Fibroblast of gingiva (primary cell): ENCODE results near the gene SP140.
A peak's percentile ranks its signal among the peaks of the same experiment; 100 is the strongest.
"Not testable (repeated sequence)": the region's sequence is repeated elsewhere in the genome, so short reads cannot be mapped to it uniquely, and the experiment has no call there.

Experiments used
- DNase-seq: peaks from one replicate; pipeline ENCODE4 v3.0.0-alpha.2; 2011; ENCODE audit warnings: low read depth

The SP140 gene

DNA sequence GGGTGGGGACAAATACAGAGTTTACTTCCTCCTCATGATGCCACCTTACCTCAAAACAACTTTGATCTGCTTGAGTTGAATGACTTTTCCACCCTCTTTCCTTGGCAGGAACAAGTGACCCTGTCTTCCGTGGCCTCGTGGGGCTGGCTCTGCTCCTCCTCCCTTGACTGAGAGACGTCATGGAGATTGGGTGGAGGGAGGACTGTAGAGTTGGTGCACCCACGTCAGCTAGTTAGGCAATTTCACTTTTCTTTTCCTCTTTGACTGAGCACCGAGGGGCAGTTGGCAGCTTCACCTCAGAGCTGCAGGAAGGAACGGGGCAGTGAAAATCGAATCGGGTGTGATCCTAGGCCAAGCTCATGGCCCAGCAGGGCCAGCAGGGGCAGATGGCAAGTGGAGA, at the start of gene SP140:
SP140 (plus strand) TSS at position 251 of the 400 bp plus-strand sequence; CDS start at position 360, 109 bp downstream.
- DNase-seq: no peak

DNA sequence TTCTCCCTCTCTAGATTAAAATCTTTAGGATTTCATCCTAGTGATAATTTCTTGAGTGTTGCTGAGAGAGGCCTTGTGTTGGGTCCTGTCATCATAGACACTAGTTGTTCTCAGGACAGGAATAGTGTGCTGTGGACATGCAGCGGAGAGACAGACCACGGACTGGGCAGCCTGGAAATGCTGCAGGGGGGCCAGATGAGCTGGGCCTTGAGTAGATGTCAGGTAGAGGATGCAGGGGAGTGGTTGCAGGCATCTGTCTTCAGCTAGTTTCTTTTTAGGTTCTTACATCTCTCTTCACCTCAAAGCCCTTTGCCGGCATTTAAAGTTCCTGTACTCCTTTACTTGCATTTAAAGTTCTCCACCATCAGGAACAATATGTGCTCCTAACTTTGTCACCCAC, 48.5 kb upstream of the SP140 start:
- DNase-seq: no peak

DNA sequence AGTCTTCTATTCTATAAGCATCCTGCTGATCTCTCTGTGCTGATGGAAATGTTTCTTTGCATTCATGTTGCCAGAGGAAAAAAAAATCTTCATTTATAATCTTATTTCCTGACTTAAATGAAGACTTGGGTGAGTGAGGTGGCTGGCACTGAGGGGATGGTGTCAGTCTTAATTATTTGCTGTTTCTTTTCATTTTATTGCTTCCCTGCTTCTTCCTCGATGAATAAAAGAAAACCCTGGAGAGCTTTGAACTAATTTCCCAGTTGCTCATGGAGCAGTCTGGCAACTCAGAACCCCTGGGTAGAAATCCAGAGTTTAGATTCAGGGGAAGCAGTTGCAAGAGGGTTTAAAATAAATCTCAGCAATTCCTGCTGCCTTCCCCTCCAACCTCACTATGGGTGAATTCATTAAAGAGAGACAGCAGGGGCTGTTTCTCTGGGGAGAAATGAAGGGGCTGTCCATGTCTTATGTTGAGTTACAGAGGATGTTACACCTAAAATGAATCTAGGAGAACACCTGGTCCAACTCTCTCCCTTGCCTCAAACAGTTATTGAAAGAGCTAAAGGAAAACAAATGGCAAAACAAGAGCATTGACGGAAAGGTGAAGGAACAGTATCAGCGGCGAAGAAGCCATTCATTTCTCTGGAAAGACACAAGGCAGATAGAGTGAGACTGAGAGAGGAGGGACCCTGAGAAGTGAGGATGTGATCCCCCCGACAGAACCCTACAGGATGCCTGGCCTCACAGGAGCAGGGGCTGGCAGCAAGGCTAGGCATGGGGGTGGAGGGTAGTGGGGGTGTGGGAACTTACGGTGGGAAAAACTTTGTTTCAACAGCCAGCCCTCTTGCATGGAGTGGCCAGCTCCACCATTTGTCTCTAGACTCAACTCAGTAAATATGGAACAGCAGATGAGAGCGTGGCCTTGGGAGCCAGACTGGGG, 46.7 kb upstream of the SP140 start:
- no peak for DNase-seq

DNA sequence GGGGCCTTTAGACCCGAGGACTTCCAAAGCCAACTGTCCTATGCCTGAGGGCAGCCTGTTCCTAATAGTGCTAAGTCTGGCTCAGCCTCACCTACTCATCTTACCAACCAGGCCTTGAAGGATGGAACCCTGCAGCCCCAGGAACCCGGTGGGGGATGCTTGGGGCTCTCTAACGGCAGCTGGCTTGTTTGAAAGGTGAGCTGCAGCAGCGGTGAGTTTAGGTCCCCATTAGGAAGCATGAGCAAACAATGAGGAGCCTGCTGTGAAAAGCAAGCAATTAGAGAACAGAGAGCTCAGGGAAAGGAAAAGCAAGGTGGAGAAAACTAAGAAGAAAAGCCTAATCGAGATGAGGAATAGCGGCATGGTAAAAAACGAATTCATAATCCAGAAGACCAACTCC, 45.6 kb upstream of the SP140 start:
- no peak for DNase-seq

DNA sequence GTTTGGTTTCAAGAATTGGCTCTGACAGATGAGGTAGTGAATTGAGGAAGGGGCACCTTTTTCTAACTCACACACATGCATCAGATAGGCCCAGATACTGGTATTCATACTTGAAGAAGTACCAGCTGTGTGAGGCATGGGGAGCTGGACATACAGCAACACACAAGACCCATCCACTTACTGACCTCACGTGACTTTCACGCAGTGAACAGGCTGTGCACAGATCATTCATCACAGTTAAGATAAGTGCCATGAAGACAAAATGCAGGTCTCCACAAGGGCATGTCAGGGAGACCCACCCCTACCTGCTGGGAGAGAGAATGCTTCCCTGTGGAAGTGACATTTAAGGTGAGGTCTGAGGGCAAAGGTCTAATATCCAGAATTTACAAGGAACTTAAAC, 44.3 kb upstream of the SP140 start:
- no peak for DNase-seq

DNA sequence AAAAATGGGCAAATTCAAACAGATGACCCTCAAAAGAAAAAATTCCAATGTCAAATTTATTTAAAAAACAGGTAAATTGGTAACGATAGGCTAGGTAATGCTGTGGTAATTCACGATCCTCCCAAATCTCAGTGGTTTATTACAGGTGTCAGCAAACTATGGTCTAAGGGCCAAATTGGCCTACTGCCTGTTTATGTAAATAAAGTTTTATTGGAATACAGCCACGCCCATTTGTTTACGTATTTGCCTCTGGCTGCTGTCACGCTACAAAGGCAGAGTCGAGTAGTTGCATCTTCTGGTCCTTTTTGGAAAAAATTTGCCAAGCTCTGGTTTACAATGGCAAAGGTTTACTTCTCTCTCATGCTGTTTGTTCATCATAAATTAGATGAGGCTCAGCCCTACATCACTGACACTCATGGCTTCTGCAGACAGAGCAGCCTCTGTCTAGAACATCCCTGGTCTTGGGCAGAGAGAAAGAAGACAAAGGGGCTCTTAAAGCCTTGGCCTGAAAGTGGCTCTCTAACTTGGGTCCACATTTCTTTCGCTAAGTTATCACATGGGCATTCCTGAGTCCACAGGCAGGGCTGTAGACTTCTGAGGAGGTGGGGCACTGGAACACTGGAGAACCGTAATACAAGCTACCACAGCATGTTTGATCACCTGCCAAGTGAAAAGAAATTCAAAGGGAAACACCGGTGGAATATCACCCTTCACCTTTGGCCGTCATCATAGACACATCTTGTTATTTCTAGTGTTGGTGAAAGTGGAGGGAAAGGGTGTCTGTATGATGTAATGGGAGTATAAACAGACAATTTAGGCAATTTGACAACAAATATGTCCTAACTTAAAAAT, 40.6 kb upstream of the SP140 start:
- peak; percentile 11 for DNase-seq

DNA sequence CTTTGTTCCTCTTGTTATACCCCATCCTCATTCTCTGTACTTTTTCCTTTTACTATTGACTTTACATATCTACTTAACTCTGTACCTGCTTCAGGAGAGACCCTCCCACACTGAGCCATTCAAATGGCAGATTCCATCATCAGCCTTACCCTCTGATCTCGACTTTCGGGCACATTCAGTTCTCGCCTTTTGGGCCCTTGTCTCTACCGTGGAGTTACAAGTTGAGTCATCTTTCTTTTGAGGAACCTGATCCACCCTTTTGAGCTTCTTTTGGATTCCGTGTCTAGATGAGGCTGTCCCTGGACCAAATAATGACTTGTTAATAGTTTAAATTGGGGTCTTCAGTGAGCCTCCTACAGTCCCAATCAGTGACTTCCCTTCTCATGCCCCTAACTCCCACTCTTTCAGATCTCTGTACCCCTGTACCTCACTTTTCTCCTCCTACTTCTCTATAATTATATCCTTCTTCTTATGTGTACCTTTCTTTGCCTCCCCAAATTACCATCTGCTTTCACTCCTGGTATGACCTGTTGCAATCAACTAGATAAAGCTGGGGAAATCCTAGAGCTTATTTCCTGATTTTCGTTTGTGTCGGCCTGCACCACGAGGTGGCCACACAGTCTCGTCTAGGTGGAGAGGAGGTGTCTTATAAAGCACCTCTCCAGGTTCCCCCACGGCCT, 23.0 kb upstream of the SP140 start:
- no peak for DNase-seq

DNA sequence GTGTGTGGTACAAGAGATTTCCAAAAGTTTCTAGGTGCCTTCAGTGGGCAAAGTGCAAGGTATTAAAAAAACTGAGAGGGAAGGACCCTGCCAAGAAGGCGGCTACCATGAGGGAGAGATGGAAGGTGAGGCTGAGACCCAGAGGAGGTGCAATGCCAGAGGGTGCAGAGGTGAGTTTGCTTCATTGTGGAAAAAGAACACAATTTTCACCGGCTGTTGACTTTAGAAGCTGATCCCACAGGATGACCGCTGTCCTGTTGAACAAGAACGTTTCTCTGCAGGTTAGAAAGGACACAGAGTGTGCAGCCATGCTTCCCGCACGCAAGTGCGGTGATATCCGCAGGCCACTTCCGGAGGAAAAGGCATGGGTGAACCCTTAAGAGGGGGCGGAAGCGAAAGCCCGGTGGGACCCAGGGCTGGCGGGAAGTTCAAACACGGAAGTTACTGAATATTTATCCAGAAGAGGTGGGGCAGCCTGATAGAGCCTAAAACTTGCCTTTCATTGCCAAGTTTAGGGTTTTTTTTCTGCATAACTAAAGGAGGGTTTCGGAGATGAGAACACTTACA, 22.3 kb upstream of the SP140 start:
- DNase-seq: no peak

DNA sequence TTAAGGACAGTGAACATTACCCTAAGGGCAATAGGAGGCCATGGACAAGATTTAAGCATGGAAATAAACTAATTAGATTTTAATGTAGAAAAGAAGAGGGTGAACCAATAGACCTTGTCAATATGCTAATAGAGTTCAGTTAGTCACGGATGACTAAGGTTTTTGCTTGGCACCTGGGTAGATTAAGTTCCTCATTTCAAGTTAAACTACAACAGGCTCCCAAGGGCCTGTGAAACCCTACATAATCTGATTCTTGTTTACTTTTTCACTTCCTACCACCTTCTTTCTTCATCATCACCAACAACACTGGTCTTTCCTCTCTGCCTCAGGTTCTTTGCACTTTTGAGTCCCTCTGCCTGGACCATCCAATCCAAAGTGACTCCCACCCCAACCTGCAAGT, 20.5 kb upstream of the SP140 start:
- no peak for DNase-seq

DNA sequence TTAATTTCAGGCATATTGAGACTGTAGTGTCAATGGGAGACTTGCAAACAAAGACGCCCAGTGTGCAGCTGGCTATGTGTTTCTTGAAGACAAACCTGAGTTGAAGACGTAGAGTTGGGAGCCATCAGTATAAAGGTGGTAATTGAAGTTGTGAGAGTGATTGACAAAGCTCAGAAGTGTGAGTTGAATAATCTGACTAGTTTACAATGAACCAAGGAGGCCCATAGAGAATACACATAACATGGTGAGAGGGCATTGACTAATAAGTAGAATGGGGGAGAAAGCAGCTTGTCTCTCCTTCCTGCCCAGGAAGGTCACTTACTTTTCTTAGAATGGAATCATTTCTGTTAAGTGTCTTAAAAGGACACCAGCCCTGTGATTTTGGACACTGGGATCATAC, 19.8 kb upstream of the SP140 start:
- DNase-seq: no peak

DNA sequence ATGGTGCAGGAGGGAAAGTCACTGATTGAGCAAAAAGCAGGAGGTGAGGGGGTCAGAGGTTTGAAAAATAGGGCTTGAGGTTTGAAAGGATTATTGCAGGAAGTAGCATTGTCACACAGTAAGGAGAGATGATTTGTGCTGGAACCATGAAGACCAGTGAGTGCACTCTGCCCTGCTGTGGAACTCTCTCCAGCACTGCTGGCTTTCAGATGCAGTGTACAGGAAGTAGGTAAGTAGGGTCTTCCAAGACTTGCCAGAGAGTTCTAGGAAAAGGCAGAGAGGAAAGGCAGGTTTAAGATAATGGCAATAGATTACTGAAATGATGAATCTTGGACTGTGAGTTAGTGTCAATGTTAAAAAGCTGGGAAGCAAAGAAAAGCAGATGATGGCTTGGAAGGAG, 17.0 kb upstream of the SP140 start:
- no peak for DNase-seq

DNA sequence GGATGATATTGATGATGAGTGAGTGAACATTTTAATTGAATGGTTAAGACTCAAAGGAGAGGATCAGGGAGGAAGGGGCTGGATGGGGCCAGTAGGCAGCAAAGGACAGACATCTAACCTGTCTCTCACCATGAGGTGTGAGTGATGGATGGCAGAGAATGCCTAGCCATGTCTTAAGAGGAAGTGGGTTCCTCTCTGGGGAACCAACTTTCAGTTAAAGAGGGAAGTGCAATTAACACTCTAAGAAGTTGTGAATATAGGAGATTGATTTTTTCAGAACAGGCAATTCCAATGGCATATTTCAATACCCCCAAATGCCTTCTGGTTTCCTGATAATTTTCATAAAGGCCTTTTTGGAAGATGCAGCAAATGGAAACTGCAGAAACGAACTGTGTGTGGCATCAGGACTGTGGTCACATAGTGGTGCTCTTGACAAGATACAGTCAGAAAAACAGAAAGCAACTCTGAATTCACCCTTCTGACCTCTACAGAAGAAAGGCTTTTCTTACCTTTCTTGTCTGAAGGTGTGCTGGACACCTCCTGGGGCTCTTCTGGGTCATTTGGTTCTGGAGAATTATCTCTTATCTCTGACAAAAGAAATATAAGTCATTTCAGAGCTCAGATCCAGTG, 16.0 kb upstream of the SP140 start:
- no peak for DNase-seq

DNA sequence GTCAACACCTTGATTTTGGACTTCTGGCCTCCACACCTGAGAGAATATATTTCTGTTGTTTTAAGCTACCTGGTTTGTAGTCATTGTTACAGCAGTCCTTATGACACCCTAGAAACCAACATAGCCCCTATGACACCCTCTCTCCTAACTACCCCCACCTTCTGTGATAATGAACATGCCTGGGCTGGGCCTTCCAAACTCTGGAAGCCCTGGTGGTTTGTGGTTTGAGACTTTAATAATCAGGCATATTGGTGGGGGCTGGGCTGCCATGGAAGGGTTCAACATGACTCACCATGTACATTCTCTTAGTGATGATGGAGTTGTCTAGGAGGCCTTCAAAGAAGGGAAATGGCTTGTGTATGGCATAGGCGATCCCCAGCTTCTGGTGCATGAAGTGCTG, 9.0 kb upstream of the SP140 start:
- DNase-seq: no peak

DNA sequence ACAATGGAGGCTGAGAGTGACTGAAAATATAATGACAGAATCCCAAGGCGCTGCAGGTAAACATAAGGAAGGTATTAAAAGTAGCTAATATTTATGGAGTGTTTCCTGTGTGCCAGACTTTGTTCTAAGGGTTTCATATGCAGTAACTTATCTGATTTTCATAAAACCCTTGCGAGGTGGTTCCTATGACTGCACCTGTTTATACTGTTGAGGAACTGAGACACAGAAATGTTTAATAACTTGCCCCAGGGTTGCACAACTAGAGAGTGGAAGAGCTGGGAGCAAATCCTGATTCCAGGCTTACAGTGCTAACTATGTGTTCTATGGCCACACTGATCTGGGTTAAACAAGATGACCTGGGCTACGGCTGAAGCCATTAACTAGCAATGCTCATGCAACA, 8.1 kb upstream of the SP140 start:
- no peak for DNase-seq

DNA sequence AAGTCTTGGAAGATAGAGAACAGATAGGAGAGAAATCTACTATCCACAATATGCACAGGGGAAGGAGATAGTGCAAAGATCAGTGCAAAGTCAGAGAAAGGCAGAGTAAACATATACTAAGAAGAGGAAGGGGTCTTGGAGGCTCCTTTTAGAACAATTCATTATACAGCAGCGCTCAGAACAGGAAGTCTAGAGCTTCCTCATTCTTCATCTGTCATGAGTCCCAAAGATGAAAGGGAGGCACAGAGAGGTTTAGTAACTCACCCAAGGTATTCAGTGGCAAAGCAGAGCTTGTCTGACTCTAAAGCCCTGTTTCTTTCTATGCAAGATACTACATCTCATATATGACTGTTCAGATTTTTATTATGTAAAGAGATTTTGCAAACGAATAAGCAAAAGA, 7.1 kb upstream of the SP140 start:
- DNase-seq: no peak

DNA sequence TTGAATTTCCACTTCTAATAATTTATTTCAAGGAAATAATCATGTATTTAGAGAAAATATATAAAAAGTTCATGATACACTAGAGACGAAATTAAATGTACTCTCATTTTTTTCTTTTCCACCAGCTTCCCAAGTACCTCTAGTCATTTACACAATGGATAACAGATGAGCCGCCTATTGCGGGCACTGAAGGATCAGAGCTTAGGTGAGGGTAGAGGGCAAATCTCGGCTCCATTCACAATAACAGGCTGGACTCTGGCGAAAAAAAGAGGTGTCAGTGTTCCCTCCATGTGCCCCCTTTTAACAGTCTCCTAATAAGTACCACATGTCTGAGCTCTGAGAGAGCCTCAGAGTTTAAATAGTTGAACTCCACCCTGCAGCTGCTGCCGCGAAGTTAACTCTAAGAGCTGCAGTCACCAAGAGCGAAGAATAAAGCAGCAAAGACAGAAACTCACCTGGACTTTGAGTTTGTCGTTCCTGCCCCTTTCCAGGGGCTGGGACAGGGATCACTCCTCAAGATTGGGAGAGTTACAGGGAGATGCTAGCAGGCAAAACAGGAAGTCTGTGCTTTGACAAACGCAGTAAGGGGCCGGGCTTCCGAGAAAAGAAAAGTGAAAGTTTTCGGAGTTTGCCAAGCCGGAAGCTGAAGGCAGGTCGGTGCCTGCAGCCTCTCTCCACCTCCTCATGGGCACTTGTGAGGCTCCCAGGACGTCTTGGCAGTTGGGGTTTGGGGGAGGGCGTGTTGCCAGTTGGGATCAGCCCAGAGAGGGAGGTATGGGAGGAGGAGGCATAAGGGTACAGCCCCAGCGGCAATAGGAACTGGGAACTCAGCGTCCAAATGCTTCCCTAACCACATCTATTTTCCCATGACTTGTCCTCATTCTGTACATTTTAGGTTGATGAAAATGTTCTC, 5.9 kb upstream of the SP140 start, which contains the start of gene SP110:
SP110 (minus strand) TSS at position 566 of the 913 bp plus-strand sequence. CDS start 3,057 bp downstream, outside the sequence.
- DNase-seq: peak; percentile 95

DNA sequence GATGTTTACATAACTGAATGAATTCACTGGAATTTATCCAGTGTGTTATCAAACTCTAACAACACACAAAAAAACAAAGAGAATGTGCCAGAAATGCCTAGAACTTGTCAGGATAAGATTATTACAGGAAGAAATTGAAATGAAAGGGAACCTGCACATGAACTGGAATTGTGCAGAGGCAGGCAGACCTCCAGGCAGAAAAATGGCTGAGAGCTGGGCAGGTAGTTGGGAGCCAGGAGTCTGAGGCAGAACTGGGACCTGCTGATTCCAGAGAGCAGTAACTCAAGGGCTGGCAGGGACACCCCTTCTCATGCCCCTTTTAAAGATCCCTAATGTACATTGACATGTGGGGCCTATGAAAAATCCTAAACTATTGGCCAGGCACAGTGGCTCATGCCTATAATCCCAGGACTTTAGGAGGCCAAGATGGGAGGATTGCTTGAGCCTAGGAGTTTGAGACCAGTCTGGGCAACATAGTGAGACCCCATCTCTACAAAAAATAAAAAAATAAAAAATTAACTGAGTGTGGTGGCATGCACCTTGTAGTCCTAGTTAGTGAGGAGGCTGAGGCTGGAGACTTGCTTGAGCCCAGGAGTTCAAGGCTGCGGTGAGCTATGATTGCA, 5.1 kb upstream of the SP140 start:
- DNase-seq: no peak

DNA sequence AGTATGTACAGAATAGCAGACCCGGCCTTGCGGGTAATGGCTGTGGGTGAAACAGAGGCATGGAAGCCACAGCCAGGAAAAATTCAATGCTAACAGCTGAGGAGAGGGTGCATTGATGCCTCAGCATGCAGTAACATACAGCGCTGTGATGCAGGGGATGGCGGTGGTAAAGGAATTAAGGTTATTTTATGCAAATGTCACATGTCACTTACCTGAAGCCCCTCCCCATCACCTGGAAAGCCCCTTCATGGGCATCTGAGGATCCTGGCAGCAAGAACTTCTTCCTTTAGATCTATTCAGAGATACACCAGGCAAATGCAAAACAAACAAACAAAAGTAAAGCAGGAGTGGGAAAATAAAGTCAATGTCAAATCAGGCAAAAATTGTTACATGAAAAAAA, 4.0 kb upstream of the SP140 start:
- no peak for DNase-seq

DNA sequence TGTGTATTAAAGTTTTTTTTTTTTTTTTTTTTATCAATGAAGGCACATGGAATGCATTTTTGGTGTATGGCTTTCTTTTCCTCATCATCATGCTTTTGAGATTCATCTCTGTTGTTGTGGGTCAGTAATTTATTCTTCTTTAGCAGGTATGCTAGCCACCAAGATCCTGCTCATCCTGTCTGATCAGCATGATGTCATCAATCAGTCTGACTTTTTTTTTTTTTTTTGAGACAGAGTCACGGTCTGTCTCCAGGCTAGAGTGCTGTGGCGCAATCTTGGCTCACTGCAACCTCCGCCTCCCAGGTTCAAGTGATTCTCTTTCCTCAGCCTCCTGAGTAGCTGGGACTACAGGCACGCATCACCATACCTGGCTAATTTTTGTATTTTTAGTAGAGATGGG, 2.7 kb upstream of the SP140 start:
- not testable (repeated sequence) for DNase-seq

DNA sequence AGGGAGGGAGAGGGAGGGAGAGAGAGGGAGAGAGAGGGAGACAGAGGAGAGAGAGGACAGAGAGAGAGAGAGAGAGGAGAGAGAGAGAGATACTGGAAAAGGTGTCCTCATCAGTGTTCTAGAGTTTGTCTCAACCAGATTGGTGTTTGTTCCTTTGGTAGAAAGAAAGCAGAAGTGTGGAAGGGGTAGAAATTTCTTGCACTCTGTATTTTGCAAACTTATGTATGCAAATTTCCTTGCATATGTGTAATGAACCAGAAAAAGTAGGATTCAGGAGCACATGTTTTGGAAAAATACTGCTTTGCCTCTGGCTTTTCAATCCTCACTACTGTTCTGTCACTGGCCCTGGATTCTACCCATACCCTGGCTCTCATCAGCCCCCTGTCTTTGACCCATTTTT, 1.1 kb upstream of the SP140 start:
- no peak for DNase-seq
